ENCODE measurements around the gene SLC40A1. TPM values are rescaled to one million over a fixed set of nuclear protein-coding genes. Genes with fewer than 3 reads are reported as not detected.

Gene SLC40A1
- total and polyA plus RNA-seq, 2 experiments from 2014 or later = 0.80 to 11.5 TPM

DNA sequence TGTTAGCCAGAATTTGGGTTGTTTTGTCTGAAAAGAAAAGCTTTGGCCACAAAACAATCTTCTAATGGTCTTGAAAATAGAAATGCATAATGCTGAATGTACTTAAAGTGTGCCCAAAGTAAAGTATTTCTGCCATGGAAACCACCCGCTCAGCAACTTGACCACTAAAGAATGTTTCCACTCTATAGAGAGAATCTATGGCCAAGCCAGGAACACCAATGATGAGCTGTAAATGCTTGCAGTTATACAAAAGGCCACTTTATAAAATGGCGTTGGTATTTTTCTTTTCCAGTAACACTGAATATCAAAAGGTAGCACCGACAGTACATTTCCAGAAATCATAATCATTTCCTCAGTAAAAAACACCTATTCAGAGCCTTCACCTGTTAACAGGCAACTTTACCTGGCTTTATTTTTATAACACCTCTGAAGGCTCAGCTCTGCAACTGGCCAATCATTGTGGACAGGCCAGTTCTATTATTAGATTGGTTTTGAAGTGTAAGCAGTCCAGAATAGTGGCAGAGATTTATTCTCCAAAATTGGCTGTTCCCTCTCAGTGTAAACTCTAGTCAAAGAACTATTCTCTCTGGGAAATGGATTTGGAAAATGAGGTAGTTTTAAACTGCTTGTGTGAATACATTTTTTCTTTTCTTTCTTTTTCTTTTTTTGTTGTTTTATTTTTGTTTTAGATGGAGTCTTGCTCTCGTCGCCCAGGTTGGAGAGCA, 36.1 kb downstream of the SLC40A1 start:
- no peak for DNase-seq (ENCODE audit: low read depth in 1 of 2, low spot score in 1 of 2)
- H3K27me3 ChIP-seq = peaks cover 14% of the 10 kb centered on the region
- TF ChIP-seq, protein P1, sequence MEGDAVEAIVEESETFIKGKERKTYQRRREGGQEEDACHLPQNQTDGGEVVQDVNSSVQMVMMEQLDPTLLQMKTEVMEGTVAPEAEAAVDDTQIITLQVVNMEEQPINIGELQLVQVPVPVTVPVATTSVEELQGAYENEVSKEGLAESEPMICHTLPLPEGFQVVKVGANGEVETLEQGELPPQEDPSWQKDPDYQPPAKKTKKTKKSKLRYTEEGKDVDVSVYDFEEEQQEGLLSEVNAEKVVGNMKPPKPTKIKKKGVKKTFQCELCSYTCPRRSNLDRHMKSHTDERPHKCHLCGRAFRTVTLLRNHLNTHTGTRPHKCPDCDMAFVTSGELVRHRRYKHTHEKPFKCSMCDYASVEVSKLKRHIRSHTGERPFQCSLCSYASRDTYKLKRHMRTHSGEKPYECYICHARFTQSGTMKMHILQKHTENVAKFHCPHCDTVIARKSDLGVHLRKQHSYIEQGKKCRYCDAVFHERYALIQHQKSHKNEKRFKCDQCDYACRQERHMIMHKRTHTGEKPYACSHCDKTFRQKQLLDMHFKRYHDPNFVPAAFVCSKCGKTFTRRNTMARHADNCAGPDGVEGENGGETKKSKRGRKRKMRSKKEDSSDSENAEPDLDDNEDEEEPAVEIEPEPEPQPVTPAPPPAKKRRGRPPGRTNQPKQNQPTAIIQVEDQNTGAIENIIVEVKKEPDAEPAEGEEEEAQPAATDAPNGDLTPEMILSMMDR (IDR thresholded peaks at IDR 0.05; ENCODE audit: low read depth, low read length) = no peak
- no peak overlapping the region for H3K4me3 ChIP-seq
- no peaks in the 10 kb centered on the region for H3K36me3 ChIP-seq
- H3K4me1 ChIP-seq (ENCODE audit: low read depth) = peaks cover 6% of the 10 kb centered on the region
- H3K27ac ChIP-seq = no peak overlapping the region
- H3K9me3 ChIP-seq (ENCODE audit: low read depth) = no peaks in the 10 kb centered on the region

DNA sequence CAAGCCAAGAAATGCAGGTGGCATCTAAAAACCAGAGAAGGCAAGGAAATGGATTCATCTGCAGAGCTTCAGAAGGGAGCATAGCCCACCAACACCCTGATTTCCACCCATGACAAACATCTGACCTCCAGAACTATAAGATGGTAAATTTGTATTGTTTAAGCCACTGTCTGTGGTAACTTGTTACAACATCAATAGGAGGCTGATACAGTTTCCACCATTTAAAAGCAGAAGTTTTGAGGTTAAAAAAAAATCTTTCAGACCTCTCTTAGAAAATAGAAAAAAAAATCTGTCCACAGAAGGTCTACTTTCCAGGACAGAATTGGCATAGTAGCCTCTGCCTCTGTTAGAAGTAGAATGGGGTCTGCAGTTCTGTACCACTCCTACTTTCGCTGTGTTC, 37.2 kb downstream of the SLC40A1 start:
- H3K27ac ChIP-seq = no peak overlapping the region
- no peaks in the 10 kb centered on the region for H3K9me3 ChIP-seq (ENCODE audit: low read depth)
- TF ChIP-seq, protein P1 (IDR thresholded peaks at IDR 0.05; ENCODE audit: low read depth, low read length) = no peak
- no peak overlapping the region for H3K4me3 ChIP-seq
- no peaks in the 10 kb centered on the region for H3K36me3 ChIP-seq
- DNase-seq (ENCODE audit: low read depth in 1 of 2, low spot score in 1 of 2) = no peak
- H3K27me3 ChIP-seq = peaks cover 14% of the 10 kb centered on the region
- H3K4me1 ChIP-seq (ENCODE audit: low read depth) = peaks cover 6% of the 10 kb centered on the region

DNA sequence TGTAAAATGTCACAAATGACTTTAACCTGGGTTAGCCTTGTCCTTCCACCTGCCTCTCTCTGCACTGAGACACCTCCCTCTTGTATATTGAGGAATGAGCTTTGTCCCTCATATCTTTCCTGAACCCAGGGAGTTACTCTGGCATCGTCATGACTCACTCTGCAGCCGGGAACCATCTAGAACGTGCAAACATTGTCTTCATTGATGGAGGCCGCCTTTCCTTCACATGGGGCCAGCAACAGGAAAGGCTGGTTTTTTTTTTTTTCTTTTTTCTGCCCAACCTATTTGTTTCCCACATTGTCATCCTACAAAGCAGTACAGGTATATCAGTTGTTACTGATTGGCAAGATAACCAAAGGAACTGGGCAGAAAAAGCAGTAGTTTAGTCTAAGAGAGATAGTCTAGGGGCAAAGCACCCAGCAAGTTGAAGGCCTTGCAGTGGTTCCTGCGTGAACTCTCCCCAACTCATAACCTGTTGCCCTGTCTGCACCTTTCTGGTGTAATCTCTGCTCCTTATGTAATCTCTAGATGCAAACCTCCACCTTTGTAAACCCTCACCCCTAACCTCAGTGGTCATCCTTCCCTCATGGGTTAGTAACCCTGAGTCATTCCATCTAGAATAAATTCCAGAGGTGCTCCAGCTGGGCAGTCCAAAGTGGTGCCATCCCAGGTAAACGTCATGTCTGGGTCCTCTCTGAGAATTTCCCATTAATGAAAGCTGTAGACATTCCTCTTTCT, 38.3 kb downstream of the SLC40A1 start:
- H3K4me1 ChIP-seq (ENCODE audit: low read depth) = peaks cover 6% of the 10 kb centered on the region
- peaks cover 9% of the 10 kb centered on the region for H3K27me3 ChIP-seq
- H3K36me3 ChIP-seq = no peaks in the 10 kb centered on the region
- H3K27ac ChIP-seq = no peak overlapping the region
- DNase-seq (ENCODE audit: low read depth in 1 of 2, low spot score in 1 of 2) = no peak
- no peak overlapping the region for H3K4me3 ChIP-seq
- H3K9me3 ChIP-seq (ENCODE audit: low read depth) = no peaks in the 10 kb centered on the region
- TF ChIP-seq, protein P1 (IDR thresholded peaks at IDR 0.05; ENCODE audit: low read depth, low read length) = no peak

DNA sequence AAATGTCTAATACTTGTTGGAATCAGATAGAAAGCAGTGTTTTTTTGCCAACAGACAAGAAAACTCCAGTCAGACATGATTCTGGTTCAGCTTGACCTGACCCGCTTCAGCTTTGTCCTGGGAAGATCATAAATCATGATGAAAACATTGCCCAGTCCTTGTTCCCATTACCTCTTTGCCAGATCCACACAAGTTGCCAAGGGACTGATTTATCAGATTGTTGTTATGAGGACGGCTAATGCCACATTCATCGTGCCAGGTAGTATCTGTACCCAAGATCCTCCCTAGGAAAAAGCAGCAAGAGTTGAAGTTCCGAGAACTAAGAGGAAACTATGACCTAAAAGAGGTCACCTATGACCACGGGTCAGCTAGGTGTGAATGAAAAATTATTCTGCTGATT, 39.0 kb downstream of the SLC40A1 start:
- no peak for DNase-seq (ENCODE audit: low read depth in 1 of 2, low spot score in 1 of 2)
- Histone ChIP-seq H3K36me3 (no peaks in the 10 kb centered on the region), H3K27ac (no peak overlapping the region), H3K27me3 (peaks cover 9% of the 10 kb centered on the region), H3K4me3 (no peak overlapping the region), H3K9me3 (ENCODE audit: low read depth) (no peaks in the 10 kb centered on the region), H3K4me1 (ENCODE audit: low read depth) (peaks cover 6% of the 10 kb centered on the region)
- TF ChIP-seq, protein P1 (IDR thresholded peaks at IDR 0.05; ENCODE audit: low read depth, low read length) = no peak

DNA sequence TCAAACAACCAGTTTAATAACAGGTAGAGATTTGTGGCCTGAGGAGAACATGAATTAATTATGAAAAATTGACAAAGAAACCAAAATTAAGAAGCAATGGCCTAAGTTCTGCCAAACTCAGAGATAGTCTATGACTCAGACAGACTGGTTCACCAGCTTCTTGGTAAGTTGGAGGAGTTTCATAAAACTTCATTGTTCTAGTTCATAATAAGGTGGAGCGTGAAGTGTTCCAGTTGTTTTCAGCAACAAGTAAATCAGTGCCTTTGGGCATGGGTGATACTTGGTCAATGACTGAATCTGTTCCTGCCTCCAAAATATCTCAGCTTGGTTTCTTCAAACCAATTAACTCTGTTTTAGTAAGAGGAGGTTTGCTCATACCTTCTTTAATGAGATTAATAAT, 40.0 kb downstream of the SLC40A1 start:
- H3K4me3 ChIP-seq = no peak overlapping the region
- H3K36me3 ChIP-seq = no peaks in the 10 kb centered on the region
- TF ChIP-seq, protein P1 (IDR thresholded peaks at IDR 0.05; ENCODE audit: low read depth, low read length) = no peak
- H3K27me3 ChIP-seq = peaks cover 9% of the 10 kb centered on the region
- DNase-seq (ENCODE audit: low read depth in 1 of 2, low spot score in 1 of 2) = no peak
- peaks cover 6% of the 10 kb centered on the region for H3K4me1 ChIP-seq (ENCODE audit: low read depth)
- no peak overlapping the region for H3K27ac ChIP-seq
- no peaks in the 10 kb centered on the region for H3K9me3 ChIP-seq (ENCODE audit: low read depth)
